ENCODE data around the gene QRSL1.
"Not testable (repeated sequence)": the region's sequence is repeated elsewhere in the genome, so short reads cannot be mapped to it uniquely, and the experiment has no call there.

Gene QRSL1

DNA sequence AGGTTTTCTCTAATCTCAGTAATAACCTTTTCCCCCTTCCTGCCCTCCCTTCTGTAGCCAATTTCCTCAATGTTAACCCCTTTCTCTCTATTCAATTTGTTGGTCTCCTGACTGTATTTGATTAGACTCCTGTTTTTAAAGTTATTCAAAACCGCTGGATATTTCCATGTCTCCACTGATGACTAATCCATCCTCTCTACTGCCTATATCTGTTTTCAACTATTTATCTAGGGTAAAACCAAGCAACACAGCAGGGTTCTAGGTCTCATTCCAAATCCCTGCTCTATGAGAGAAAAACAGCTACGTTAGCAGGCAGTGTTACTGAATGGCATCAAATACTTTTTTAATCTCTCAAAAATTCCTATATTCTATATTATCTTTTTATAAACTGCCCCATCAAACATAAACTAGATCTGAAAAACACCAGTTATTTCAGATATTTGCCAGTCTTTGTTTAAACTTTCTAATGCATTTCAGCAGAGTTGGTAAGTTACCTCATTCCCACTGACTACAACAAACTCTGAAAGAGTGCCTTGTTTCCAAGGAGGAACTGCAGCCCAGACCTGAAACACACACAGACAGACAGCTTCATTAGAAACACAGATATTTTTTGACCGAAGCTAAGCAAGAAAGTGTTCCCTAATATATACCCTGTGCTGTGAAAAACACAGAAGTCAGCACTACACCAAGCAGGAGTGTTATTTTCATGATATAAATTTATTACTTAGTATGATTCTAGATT is 8.3 kb upstream of the QRSL1 start:
- in situ Hi-C loops (cut with HindIII; ENCODE audit: low sequenced_read_pairs), result no loop called here
- peak; percentile 93 for DNase-seq (ENCODE audit: low read depth, low spot score)
- TF ChIP-seq, protein P1, sequence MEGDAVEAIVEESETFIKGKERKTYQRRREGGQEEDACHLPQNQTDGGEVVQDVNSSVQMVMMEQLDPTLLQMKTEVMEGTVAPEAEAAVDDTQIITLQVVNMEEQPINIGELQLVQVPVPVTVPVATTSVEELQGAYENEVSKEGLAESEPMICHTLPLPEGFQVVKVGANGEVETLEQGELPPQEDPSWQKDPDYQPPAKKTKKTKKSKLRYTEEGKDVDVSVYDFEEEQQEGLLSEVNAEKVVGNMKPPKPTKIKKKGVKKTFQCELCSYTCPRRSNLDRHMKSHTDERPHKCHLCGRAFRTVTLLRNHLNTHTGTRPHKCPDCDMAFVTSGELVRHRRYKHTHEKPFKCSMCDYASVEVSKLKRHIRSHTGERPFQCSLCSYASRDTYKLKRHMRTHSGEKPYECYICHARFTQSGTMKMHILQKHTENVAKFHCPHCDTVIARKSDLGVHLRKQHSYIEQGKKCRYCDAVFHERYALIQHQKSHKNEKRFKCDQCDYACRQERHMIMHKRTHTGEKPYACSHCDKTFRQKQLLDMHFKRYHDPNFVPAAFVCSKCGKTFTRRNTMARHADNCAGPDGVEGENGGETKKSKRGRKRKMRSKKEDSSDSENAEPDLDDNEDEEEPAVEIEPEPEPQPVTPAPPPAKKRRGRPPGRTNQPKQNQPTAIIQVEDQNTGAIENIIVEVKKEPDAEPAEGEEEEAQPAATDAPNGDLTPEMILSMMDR (IDR thresholded peaks at IDR 0.05; ENCODE audit: low read depth, low read length), result no peak
- no peak overlapping the region for H3K4me3 ChIP-seq (ENCODE audit: low read depth, low read length)

- H3K4me3 ChIP-seq (ENCODE audit: low read depth, low read length), result no peak overlapping the region
- DNase-seq (ENCODE audit: low read depth, low spot score), result no peak
- TF ChIP-seq, protein P1 (IDR thresholded peaks at IDR 0.05; ENCODE audit: low read depth, low read length), result no peak
- in situ Hi-C loops (cut with HindIII; ENCODE audit: low sequenced_read_pairs), result no loop called here
These were observed 7.0 kb upstream of the QRSL1 start for GRCh38 chr6:106622412-106622811.

DNA sequence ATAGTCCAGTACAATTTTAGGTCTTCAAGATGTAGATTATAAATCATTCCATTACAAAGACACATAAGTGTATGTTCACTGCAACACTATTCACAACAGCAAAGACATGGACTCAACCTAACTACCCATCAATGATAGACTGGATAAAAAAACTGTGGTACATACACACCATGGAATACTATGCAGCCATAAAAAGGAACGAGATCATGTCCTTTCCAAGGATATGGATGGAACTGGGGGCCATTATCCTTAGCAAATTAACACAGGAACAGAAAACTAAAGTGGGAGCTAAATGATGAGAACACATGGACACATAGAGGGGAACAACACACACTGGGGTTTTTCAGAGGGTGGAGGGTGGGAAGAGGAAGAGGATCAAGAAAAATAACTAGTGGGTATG is 6.3 kb upstream of the QRSL1 start:
- no peak overlapping the region for H3K4me3 ChIP-seq (ENCODE audit: low read depth, low read length)
- in situ Hi-C loops (cut with HindIII; ENCODE audit: low sequenced_read_pairs), result no loop called here
- no peak for DNase-seq (ENCODE audit: low read depth, low spot score)
- TF ChIP-seq, protein P1 (IDR thresholded peaks at IDR 0.05; ENCODE audit: low read depth, low read length), result no peak

- H3K4me3 ChIP-seq (ENCODE audit: low read depth, low read length), result no peak overlapping the region
- TF ChIP-seq, protein P1 (IDR thresholded peaks at IDR 0.05; ENCODE audit: low read depth, low read length), result no peak
- in situ Hi-C loops (cut with HindIII; ENCODE audit: low sequenced_read_pairs), result no loop called here
- DNase-seq (ENCODE audit: low read depth, low spot score), result no peak
These were observed 2.9 kb upstream of the QRSL1 start for GRCh38 chr6:106626485-106626884.

- H3K4me3 ChIP-seq (ENCODE audit: low read depth, low read length); DNase-seq (ENCODE audit: low read depth, low spot score); in situ Hi-C loops (cut with HindIII; ENCODE audit: low sequenced_read_pairs): not testable (repeated sequence)
These were observed 1.6 kb upstream of the QRSL1 start for GRCh38 chr6:106627760-106628159.

- H3K4me3 ChIP-seq (ENCODE audit: low read depth, low read length), result peak overlapping the region; percentile 90
- DNase-seq (ENCODE audit: low read depth, low spot score), result no peak
- TF ChIP-seq, protein P1 (IDR thresholded peaks at IDR 0.05; ENCODE audit: low read depth, low read length), result no peak
- in situ Hi-C loops (cut with HindIII; ENCODE audit: low sequenced_read_pairs), result no loop called here
These were observed 698 bp upstream of the QRSL1 start for GRCh38 chr6:106628658-106629102.

- in situ Hi-C loops (cut with HindIII; ENCODE audit: low sequenced_read_pairs), result no loop called here
- TF ChIP-seq, protein P1 (IDR thresholded peaks at IDR 0.05; ENCODE audit: low read depth, low read length), result no peak
- H3K4me3 ChIP-seq (ENCODE audit: low read depth, low read length), result peak overlapping the region; percentile 90
- DNase-seq (ENCODE audit: low read depth, low spot score), result no peak
These were observed 433 bp downstream of the QRSL1 start for GRCh38 chr6:106629859-106630163.

Measured in astrocyte of the spinal cord (primary cell).